Measurements from ENCODE around the gene PLEKHG7.

DNA sequence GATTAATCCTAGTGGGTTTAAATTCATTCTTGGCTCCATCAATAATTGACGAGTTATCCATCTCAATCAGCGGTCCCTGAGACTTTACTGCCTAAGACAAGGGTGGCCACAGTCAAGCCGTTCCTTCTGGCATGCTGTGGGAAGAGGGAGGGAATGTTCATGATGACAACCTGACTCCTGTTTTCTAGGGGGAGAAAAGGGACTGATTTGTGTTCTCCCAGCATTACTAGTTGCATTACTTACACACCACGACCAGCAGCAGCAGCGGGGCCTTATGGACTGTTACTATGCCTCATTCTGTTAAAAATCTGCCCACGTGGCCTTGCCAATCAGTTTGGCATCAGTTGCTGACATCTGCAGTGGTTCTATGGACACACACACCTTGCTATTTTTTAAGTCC, 29.9 kb downstream of the PLEKHG7 start:
- no peak for TF ChIP-seq EZH2 (IDR thresholded peaks at IDR 0.05; ENCODE audit: borderline replicate concordance, low read depth, low read length, severe bottlenecking)
- TF ChIP-seq, protein P1, sequence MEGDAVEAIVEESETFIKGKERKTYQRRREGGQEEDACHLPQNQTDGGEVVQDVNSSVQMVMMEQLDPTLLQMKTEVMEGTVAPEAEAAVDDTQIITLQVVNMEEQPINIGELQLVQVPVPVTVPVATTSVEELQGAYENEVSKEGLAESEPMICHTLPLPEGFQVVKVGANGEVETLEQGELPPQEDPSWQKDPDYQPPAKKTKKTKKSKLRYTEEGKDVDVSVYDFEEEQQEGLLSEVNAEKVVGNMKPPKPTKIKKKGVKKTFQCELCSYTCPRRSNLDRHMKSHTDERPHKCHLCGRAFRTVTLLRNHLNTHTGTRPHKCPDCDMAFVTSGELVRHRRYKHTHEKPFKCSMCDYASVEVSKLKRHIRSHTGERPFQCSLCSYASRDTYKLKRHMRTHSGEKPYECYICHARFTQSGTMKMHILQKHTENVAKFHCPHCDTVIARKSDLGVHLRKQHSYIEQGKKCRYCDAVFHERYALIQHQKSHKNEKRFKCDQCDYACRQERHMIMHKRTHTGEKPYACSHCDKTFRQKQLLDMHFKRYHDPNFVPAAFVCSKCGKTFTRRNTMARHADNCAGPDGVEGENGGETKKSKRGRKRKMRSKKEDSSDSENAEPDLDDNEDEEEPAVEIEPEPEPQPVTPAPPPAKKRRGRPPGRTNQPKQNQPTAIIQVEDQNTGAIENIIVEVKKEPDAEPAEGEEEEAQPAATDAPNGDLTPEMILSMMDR (IDR thresholded peaks at IDR 0.05; ENCODE audit: borderline replicate concordance, extremely low read depth, low read length, poor library complexity, severe bottlenecking): no peak
